EL (cell line): ENCODE results near the gene GIPC3.

Experiments used
- DNase-seq: peaks from one replicate; pipeline ENCODE4 v3.0.0-alpha.2; 2016

GIPC3 gene

GRCh38 chr19:3606690-3607289 is 21.5 kb downstream of the GIPC3 start, which contains the start of gene TBXA2R:
TBXA2R (minus strand) TSS chr19:3606875; CDS start chr19:3600634, 6,241 bp downstream.
- peak; percentile 76 for DNase-seq

- DNase-seq = peak; percentile 35
Observed at GRCh38 chr19:3607303-3608078, 22.2 kb downstream of the GIPC3 start.

- DNase-seq = no peak
Observed at GRCh38 chr19:3608079-3608641, 22.9 kb downstream of the GIPC3 start.

- no peak for DNase-seq
Observed at GRCh38 chr19:3608750-3609322, 23.6 kb downstream of the GIPC3 start.

- no peak for DNase-seq
Observed at GRCh38 chr19:3609779-3610719, 24.8 kb downstream of the GIPC3 start.

- DNase-seq = no peak
Observed at GRCh38 chr19:3610745-3611717, 25.8 kb downstream of the GIPC3 start.

GRCh38 chr19:3611841-3612240 is 26.6 kb downstream of the GIPC3 start:
- no peak for DNase-seq

GRCh38 chr19:3612330-3612729 is 27.1 kb downstream of the GIPC3 start:
- no peak for DNase-seq

- no peak for DNase-seq
Observed at GRCh38 chr19:3612901-3613741, 27.8 kb downstream of the GIPC3 start.

GRCh38 chr19:3613818-3614661 is 28.8 kb downstream of the GIPC3 start:
- DNase-seq = no peak

GRCh38 chr19:3614858-3615505 is 29.7 kb downstream of the GIPC3 start:
- DNase-seq = no peak

GRCh38 chr19:3615524-3616135 is 30.4 kb downstream of the GIPC3 start:
- DNase-seq = no peak

- DNase-seq = no peak
Observed at GRCh38 chr19:3617463-3617862, 32.2 kb downstream of the GIPC3 start.

GRCh38 chr19:3618144-3618810 is 33.0 kb downstream of the GIPC3 start:
- peak; percentile 44 for DNase-seq

GRCh38 chr19:3618811-3619630 is 33.7 kb downstream of the GIPC3 start:
- no peak for DNase-seq

GRCh38 chr19:3619631-3620012 is 34.3 kb downstream of the GIPC3 start:
- no peak for DNase-seq
